ENCODE results near the gene PREP.

- TF ChIP-seq CTCF (IDR thresholded peaks at IDR 0.05; ENCODE audit: insufficient read depth, low read depth, low read length) (no peak), EZH2 (IDR thresholded peaks at IDR 0.05; ENCODE audit: insufficient read depth, low read length) (no peak)
Measured at GRCh38 chr6:105344881-105345370, 58.0 kb downstream of the PREP start.

Data from astrocyte (in vitro differentiated cells and primary cell).